Ammon's horn (tissue), 1 donor: ENCODE measurements around the gene CPEB3.
A peak's percentile ranks its signal among the peaks of the same experiment; 100 is the strongest.
"Not testable (repeated sequence)": the region's sequence is repeated elsewhere in the genome, so short reads cannot be mapped to it uniquely, and the experiment has no call there.

Source experiments
- DNase-seq: peaks from one replicate; pipeline ENCODE4 v3.0.0-alpha.2; 2016; ENCODE audit warnings: low spot score

Gene CPEB3

GRCh38 chr10:92141147-92141546, 149.7 kb downstream of the CPEB3 start:
- DNase-seq: not testable (repeated sequence)

GRCh38 chr10:92134049-92134448, 156.8 kb downstream of the CPEB3 start:
- not testable (repeated sequence) for DNase-seq

GRCh38 chr10:92131275-92131820, 159.5 kb downstream of the CPEB3 start:
- no peak for DNase-seq

- no peak for DNase-seq
Observed at GRCh38 chr10:92130622-92131274, 160.1 kb downstream of the CPEB3 start.

GRCh38 chr10:92126100-92126650, 164.7 kb downstream of the CPEB3 start:
- no peak for DNase-seq

- DNase-seq: no peak
Observed at GRCh38 chr10:92125144-92125543, 165.7 kb downstream of the CPEB3 start.

GRCh38 chr10:92124616-92125143, 166.2 kb downstream of the CPEB3 start:
- DNase-seq: no peak

GRCh38 chr10:92124020-92124419, 166.9 kb downstream of the CPEB3 start:
- no peak for DNase-seq

- peak; percentile 20 for DNase-seq
Observed at GRCh38 chr10:92122941-92123450, 167.9 kb downstream of the CPEB3 start.

- no peak for DNase-seq
Observed at GRCh38 chr10:92121686-92122492, 169.0 kb downstream of the CPEB3 start.

- no peak for DNase-seq
Observed at GRCh38 chr10:92119340-92119739, 171.5 kb downstream of the CPEB3 start.

GRCh38 chr10:92114917-92115316, 176.0 kb downstream of the CPEB3 start:
- DNase-seq: not testable (repeated sequence)

GRCh38 chr10:92113911-92114600, 176.8 kb downstream of the CPEB3 start:
- DNase-seq: no peak

- DNase-seq: no peak
Observed at GRCh38 chr10:92112462-92112861, 178.4 kb downstream of the CPEB3 start.

- no peak for DNase-seq
Observed at GRCh38 chr10:92111336-92111939, 179.4 kb downstream of the CPEB3 start.

GRCh38 chr10:92110039-92110794, 180.7 kb downstream of the CPEB3 start:
- no peak for DNase-seq

- no peak for DNase-seq
Observed at GRCh38 chr10:92108747-92109146, 182.1 kb downstream of the CPEB3 start.

GRCh38 chr10:92108120-92108519, 182.8 kb downstream of the CPEB3 start:
- DNase-seq: no peak

- DNase-seq: no peak
Observed at GRCh38 chr10:92103376-92104090, 187.3 kb downstream of the CPEB3 start.
